Fibroblast of mammary gland (primary cell): ENCODE results near the gene DNAH14.
A peak's percentile ranks its signal among the peaks of the same experiment; 100 is the strongest.

Experiments
- DNase-seq: peaks from one replicate; pipeline ENCODE4 v3.0.0-alpha.2; 2010; ENCODE audit warnings: low read depth
- H3K4me3 ChIP-seq: 2 replicates; pipeline ENCODE4 v1.5.1; 2011; ENCODE audit warnings: low read depth, mild to moderate bottlenecking, low read length, moderate library complexity; ENCODE audit not compliant: control insufficient read depth
- CTCF ChIP-seq: conservative IDR thresholded peaks from 2 replicates; pipeline ENCODE4 v1.5.1; 2011; ENCODE audit warnings: low read depth, low read length, inconsistent platforms; ENCODE audit not compliant: control insufficient read depth, insufficient read depth

Gene DNAH14

GRCh38 chr1:225049594-225049993 lies 120.1 kb downstream of the DNAH14 start:
- DNase-seq: no peak
- H3K4me3 ChIP-seq: no peak overlapping the region
- no peak for TF ChIP-seq CTCF

GRCh38 chr1:225063722-225064121 lies 134.2 kb downstream of the DNAH14 start:
- TF ChIP-seq CTCF: no peak
- no peak for DNase-seq
- no peak overlapping the region for H3K4me3 ChIP-seq

GRCh38 chr1:225070972-225071371 lies 141.5 kb downstream of the DNAH14 start:
- H3K4me3 ChIP-seq: no peak overlapping the region
- no peak for TF ChIP-seq CTCF
- no peak for DNase-seq

- TF ChIP-seq CTCF: no peak
- no peak overlapping the region for H3K4me3 ChIP-seq
- no peak for DNase-seq
Observed at GRCh38 chr1:225097175-225097574, 167.7 kb downstream of the DNAH14 start.

GRCh38 chr1:225111000-225111399 lies 181.5 kb downstream of the DNAH14 start:
- no peak overlapping the region for H3K4me3 ChIP-seq
- no peak for DNase-seq
- TF ChIP-seq CTCF: no peak

- no peak for DNase-seq
- no peak for TF ChIP-seq CTCF
- no peak overlapping the region for H3K4me3 ChIP-seq
Observed at GRCh38 chr1:225113265-225113664, 183.8 kb downstream of the DNAH14 start.

GRCh38 chr1:225114354-225114990 lies 185.0 kb downstream of the DNAH14 start:
- TF ChIP-seq CTCF: no peak
- no peak overlapping the region for H3K4me3 ChIP-seq
- DNase-seq: peak; percentile 8
